HG03025 (cell line): Measurements from ENCODE around the gene MCM7.
"Not testable (repeated sequence)": the region's sequence is repeated elsewhere in the genome, so short reads cannot be mapped to it uniquely, and the experiment has no call there.

Source experiments
- ATAC-seq: cut with Tn5 transposase; IDR thresholded peaks from one replicate; pipeline ENCODE4 v1.9.1; 2021; ENCODE audit warnings: mild to moderate bottlenecking, moderate library complexity; ENCODE audit not compliant: unreplicated experiment, low FRiP score

The MCM7 gene

GRCh38 chr7:100101016-100101862, at the start of gene MCM7, which contains the start of gene AP4M1:
Gene MCM7 (minus strand): TSS chr7:100101397. CDS start chr7:100101294, 103 bp downstream.
Gene AP4M1 (plus strand): TSS chr7:100101643. CDS start chr7:100101715, 72 bp downstream.
- ATAC-seq: peak; percentile 81

- ATAC-seq: peak; percentile 92
Observed at GRCh38 chr7:100148559-100149328, 47.5 kb upstream of the MCM7 start, which contains the start of gene LAMTOR4. Gene LAMTOR4 (plus strand): TSS chr7:100148918. CDS start chr7:100148973, 55 bp downstream.

GRCh38 chr7:100148225-100148558, 47.0 kb upstream of the MCM7 start:
- ATAC-seq: no peak

GRCh38 chr7:100147278-100147677, 46.1 kb upstream of the MCM7 start:
- ATAC-seq: no peak

- ATAC-seq: not testable (repeated sequence)
Observed at GRCh38 chr7:100146350-100146749, 45.2 kb upstream of the MCM7 start.

GRCh38 chr7:100142461-100142860, 41.3 kb upstream of the MCM7 start:
- no peak for ATAC-seq

GRCh38 chr7:100141555-100141949, 40.4 kb upstream of the MCM7 start:
- ATAC-seq: no peak

GRCh38 chr7:100137851-100138760, 36.9 kb upstream of the MCM7 start:
- no peak for ATAC-seq

GRCh38 chr7:100132697-100133151, 31.5 kb upstream of the MCM7 start:
- ATAC-seq: no peak

GRCh38 chr7:100132126-100132525, 30.9 kb upstream of the MCM7 start:
- ATAC-seq: no peak

GRCh38 chr7:100130608-100131453, 29.6 kb upstream of the MCM7 start:
- ATAC-seq: no peak

- ATAC-seq: not testable (repeated sequence)
Observed at GRCh38 chr7:100130220-100130607, 29.0 kb upstream of the MCM7 start.

- no peak for ATAC-seq
Observed at GRCh38 chr7:100128637-100128963, 27.4 kb upstream of the MCM7 start.

- no peak for ATAC-seq
Observed at GRCh38 chr7:100127866-100128636, 26.9 kb upstream of the MCM7 start.

- ATAC-seq: peak; percentile 54
Observed at GRCh38 chr7:100126931-100127865, 26.0 kb upstream of the MCM7 start, which contains the start of gene MBLAC1. Gene MBLAC1 (plus strand): TSS chr7:100126967. CDS start chr7:100127396, 429 bp downstream.

GRCh38 chr7:100126239-100126930, 25.2 kb upstream of the MCM7 start:
- ATAC-seq: peak; percentile 28
